Fibroblast of skin of back (primary cell): ENCODE measurements around the gene MAN2B2. TPM values are rescaled to one million over a fixed set of nuclear protein-coding genes. Genes with fewer than 3 reads are reported as not detected.

Experiments used
- DNase-seq: peaks from one replicate; pipeline ENCODE4 v3.0.0-alpha.2; 2013
- polyA plus RNA-seq, 2 experiments: library from polyadenylated mRNA; unstranded; fragments of 120-200 nt; gene quantifications; one replicate each; pipeline ENCODE4 v1.2.1, GENCODE V29; 2013; ENCODE audit not compliant: insufficient read length in 2 of 2

Gene MAN2B2
- 32.2 TPM for polyA plus RNA-seq (2013, experiment 1 of 2; ENCODE audit: insufficient read length)
- 33.6 TPM for polyA plus RNA-seq (2013, experiment 2 of 2; ENCODE audit: insufficient read length)

GRCh38 chr4:6574747-6575502 lies at the start of gene MAN2B2:
Gene MAN2B2, plus strand, starts transcription at chr4:6575189. Its CDS starts 22 bp downstream, at chr4:6575211.
- DNase-seq, result peak; percentile 83

- no peak for DNase-seq
Measured at GRCh38 chr4:6525474-6525873, 49.5 kb upstream of the MAN2B2 start.

- no peak for DNase-seq
Measured at GRCh38 chr4:6526156-6526555, 48.8 kb upstream of the MAN2B2 start.

- no peak for DNase-seq
Measured at GRCh38 chr4:6526671-6527091, 48.3 kb upstream of the MAN2B2 start.

DNA sequence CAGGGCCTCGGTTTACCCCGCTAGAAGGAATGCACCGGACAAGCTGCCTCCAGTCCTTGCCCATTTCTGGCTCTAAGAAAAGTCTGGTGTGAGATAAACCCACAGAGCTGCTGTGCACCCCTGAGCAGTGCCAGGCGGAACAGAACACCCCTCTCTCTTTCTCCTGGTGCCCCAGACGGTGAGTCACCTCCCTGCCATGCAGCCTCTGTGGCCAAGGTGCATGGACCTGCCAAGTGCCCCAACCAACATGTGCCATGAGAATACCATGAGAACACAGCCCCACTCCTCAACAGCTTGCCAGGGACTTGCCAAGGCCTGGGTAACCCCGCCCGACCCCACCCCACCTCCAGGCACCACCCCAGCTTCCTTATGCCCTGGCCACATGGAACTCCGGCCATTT lies 47.7 kb upstream of the MAN2B2 start:
- no peak for DNase-seq

- no peak for DNase-seq
Measured at GRCh38 chr4:6527683-6528595, 47.0 kb upstream of the MAN2B2 start.

DNA sequence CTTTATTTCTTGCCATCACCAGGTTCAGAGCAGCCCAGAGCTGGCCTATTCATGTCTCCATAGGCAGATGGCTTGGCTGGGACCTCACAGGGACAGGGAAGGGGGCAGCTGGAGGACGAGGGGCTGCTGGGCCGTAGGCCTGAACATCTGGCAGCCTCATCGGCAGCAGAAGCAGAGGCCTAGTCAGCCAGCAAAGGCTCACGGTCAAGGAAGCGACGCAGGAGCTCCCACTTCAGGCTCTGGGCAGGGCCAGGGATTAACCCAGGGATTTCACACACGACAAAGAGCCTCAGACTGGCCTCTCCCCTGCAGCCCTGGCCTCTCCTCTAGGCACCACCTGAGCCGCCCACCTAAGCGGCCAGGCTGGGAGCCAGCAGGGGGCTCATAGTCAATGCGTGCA lies 46.0 kb upstream of the MAN2B2 start:
- no peak for DNase-seq

DNA sequence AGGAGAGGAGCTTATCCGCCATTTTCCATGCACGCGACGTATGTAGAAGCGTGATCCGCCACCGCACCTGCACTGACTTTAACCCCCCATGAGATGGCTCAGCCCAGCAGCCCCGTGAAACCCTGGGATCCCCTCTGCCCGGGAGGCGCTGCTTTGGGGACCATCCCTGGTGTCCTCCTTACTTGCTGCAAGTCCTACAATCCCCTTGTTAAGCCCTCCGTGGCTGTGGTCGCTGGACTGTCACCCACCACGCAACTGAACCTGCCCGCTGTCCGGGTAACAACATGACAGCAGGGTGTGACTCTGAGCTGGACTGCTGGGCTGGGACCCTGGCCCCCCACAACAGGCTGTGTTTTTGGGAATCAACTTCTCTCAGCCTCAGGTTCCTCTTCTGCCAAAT lies 44.7 kb upstream of the MAN2B2 start:
- no peak for DNase-seq

DNA sequence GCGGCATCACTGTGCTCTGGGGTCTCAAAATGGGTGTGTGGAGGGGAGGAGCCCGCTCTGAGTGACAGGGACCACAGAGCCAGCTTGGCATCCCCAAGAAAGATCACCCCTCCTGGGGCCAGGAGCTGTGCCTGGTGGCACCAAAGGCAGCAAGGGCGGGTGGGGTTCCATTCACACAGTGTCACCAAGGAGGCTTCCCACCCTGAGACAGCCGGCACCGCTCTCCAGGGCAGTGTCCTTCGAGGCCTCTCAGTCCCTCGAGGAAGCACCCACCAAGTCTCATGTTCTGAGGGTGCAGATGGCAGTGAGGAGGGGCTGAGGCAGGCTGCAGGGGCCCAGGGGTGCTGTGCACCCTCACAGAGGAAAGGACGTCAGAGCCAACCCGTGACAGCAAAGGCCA lies 44.0 kb upstream of the MAN2B2 start:
- DNase-seq, result no peak

DNA sequence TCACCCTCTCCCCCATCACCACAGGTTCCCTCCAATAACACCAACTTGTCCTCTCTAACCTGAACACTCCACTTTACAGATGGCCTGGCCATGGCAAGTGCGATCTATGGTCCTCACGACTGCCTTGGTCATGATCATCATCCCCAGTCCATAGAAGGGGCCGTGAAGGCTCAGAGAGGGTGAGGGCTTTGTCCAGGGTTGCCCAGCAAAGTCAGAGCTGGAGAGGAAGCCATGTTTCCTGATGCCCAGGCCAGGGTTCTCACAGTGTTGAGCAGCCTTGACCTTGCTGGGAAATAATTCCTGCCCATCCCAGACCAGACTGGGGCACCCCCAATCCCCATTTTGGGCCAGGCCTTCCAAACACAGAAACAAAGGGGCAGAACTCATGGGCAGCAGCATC lies 42.9 kb upstream of the MAN2B2 start:
- DNase-seq, result no peak

DNA sequence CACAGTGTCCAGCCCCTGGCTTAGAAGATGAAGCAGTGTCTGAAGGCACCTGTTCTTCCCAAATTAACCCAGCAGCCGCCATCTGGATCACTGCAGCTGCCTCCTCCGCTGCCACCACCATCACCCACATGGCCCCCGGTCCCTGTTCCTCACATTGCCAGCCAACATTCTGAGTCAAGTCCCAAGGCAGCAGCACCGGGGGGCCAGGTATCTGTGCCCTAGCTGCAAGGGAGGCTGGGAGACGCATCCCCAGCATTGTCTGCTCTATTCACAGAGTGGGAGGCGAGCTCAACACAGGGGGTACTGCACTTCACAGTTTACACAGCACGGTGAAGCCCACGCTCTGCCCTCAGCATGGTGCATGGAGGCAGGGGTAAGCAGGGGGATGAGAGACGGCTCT lies 42.3 kb upstream of the MAN2B2 start:
- no peak for DNase-seq

DNA sequence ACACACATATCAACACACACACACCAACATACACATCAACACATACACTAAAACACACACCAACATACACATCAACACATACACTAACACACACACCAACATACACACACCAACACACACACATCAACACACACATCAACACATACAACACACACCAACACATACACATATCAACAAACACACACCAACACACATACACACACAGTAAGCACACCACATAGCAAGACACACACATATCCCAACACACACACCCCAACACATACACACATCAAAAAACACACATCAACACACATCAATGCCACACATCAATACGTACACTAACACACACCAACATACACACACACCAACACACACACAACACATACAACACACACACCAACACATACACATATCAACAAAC lies 40.9 kb upstream of the MAN2B2 start:
- no peak for DNase-seq

DNA sequence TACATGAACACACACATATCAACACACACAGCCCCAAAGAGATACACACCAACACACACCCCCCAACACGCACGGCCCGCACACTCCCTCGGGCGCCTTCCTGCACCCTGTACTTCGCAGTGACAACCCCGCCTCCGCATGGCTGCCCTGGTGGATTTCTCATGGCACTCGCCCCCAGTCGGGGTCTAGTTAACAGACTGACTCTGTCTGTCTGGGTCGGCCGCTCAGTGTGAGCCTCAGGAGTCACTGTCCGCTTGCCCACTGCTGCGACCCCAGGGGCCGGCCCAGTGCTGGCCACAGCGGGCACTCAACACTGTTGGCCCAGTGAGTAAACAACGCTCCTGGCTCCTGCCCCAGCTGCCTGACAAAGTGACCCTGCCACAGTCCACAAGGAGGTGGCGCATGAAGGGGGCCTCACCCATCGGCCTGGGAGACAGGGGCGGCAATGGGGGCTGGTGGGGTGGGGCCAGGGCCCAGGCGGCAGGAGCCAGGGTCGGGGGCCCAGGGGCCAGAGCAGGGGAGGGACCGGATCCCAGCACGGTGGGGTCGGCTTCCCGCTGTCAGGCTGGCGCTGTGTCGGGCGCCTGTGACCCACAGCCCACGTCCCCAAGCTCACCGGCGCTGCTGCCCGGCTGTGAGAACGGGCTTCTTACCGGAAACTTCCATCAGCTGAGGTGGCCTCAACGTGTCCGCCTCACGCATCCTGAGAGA lies 40.2 kb upstream of the MAN2B2 start:
- no peak for DNase-seq

GRCh38 chr4:6535329-6535692 lies 39.7 kb upstream of the MAN2B2 start:
- no peak for DNase-seq

DNA sequence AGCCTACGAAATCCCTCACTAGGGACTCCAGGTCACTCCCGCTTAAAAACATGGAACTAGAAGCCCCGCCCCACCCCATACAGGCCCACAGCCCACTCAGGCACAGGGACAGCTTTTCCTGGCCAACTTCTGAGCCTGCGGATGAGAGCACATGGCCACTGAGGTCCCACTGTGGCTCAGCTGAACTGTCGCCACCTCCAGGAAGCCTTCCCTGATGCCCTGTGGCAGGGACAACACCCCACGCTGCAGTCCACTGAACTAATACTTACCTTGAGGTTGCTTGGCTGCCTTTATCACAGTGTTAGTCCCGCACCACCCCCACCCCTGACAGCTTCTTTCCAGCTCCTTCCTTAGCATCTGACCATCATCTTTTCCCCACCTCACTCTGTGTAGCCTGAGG lies 39.3 kb upstream of the MAN2B2 start:
- no peak for DNase-seq

GRCh38 chr4:6538111-6538510 lies 36.9 kb upstream of the MAN2B2 start:
- no peak for DNase-seq

GRCh38 chr4:6538575-6538974 lies 36.4 kb upstream of the MAN2B2 start:
- no peak for DNase-seq

- no peak for DNase-seq
Measured at GRCh38 chr4:6539009-6539764, 35.8 kb upstream of the MAN2B2 start.

DNA sequence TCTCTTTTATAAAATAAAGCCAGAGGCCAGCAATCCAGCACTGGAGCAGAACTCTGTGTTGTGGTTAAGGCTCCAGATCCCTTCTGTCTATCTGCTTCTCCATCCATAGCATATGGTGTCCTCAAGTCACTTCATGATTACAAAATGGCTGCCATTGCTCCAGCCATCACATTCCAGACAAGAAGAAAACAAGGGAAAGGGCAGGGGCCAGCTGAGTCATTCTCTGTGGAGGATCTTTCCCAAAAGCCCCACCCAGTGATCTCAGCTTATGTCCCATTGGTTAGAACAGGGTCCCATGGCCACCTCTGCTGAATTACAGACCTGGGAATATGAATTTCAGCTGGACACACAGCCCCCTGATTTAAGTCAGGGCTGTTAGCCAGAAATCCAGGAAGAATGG lies 34.1 kb upstream of the MAN2B2 start:
- DNase-seq, result peak; percentile 7

DNA sequence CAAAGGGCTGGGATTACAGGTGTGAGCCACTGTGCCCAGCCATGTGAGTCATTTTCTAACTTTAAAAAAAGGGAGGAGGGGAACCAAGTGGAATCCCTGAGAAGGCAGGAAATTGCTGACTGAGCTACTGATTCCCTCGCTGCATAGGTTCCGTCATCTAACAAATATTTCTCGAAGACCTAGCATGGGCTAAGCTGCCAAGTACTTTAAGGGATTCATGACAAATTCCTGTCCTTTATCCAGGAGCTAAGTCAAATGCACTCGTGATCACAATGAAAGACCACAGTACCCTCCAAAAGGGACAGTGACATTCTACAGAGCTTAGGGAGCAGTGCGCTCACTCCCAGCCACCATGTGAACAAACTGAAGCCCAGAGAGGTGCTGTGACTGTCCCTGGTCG lies 33.2 kb upstream of the MAN2B2 start:
- DNase-seq, result no peak

DNA sequence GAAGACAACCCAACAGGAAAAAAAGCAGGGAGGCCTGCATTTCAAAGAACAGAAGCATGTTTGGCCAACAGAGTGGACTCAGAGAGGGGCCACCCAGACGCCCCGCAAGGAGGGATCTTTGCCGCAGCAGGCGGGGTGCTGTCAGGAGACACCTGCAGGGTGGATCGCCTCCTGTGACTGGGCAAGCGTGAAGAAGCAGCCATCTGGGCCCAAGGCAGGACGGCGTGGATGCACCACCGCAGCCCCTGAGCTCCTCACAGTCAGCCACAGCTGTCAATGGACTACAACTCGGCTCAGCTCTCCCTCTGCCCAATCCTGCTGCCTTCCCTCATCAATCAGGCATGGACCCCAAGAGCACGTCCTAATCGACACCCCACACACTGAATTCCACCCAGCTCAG lies 32.0 kb upstream of the MAN2B2 start:
- no peak for DNase-seq

DNA sequence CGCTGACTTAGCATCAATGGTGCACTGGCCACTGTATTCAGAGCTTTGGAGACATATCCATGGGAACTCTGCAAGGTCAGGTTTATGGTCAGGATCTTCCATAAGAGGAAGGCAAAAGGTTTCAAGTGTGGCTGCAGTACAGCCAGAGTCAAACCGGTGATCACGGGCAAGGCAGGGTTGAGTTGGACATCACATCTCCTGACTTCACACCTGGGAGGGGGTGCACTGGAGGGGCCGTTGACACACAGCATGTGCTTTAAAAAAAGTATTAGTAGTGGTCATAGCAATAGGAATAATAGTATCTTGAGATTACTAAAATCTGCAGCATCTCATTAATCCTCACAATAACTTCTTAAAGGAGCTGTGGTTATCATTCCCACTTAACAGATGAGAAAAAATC lies 28.9 kb upstream of the MAN2B2 start:
- no peak for DNase-seq
